ENCODE measurements around the gene CTDSPL.

The CTDSPL gene

GRCh38 chr3:37941608-37942508, 80.2 kb downstream of the CTDSPL start:
- Histone ChIP-seq H3K9me3 (ENCODE audit: insufficient read depth, low read length, severe bottlenecking) (no peaks in the 10 kb centered on the region), H3K9ac (ENCODE audit: low read depth, low read length) (no peak overlapping the region), H3K36me3 (ENCODE audit: insufficient read depth, low read length) (no peaks in the 10 kb centered on the region), H4K20me1 (ENCODE audit: insufficient read depth, low read length) (no peaks in the 10 kb centered on the region; the same call in 1 of the 2 replicates), H3K4me3 (ENCODE audit: low read depth in 1 of 2, low read length in 2 of 2) (no peak overlapping the region), H3K4me1 (ENCODE audit: insufficient read depth, low read length) (no peaks in the 10 kb centered on the region), H3K27me3 (ENCODE audit: insufficient read depth, low read length, poor library complexity) (no peaks in the 10 kb centered on the region), H3K4me2 (ENCODE audit: insufficient read depth, low read length) (no peak overlapping the region), H3K27ac (ENCODE audit: low read length) (no peak overlapping the region), H2AFZ (ENCODE audit: low read depth, low read length) (no peak overlapping the region), H3K79me2 (ENCODE audit: insufficient read depth, low read length) (peaks cover 6% of the 10 kb centered on the region; the same call in 1 of the 2 replicates)
- ATAC-seq (ENCODE audit: insufficient read depth, low read depth) (no peak), DNase-seq (no peak)
- TF ChIP-seq EZH2 (IDR thresholded peaks at IDR 0.05; ENCODE audit: borderline replicate concordance, low read depth, low read length, severe bottlenecking) (no peak), CTCF (IDR thresholded peaks at IDR 0.05; ENCODE audit: borderline replicate concordance, extremely low read depth, low read length, poor library complexity, severe bottlenecking) (no peak)

DNA sequence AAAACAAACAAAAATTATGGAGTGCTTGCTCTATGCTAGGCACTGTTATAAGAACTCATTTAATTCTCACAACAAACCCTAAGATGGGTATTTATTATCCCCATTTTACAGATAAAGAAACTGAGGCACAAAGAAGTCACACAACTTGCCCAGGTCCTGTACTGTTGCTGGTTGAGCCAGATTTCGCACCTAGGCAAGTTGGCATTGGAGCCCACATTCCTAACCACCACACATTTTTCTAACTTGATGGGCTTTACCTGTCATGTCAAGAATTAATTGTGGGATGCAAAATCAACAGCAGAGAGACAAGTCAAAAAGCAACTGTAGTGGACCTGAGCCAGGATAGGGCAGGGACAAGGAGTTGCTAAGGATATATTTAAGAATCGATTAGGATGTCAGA, 81.0 kb downstream of the CTDSPL start:
- H3K27ac ChIP-seq (ENCODE audit: low read length): no peak overlapping the region
- H3K79me2 ChIP-seq (ENCODE audit: insufficient read depth, low read length): peaks cover 5% of the 10 kb centered on the region; the same call in 1 of the 2 replicates
- no peak overlapping the region for H3K4me3 ChIP-seq (ENCODE audit: low read depth in 1 of 2, low read length in 2 of 2)
- H2AFZ ChIP-seq (ENCODE audit: low read depth, low read length): no peak overlapping the region
- DNase-seq: no peak
- ATAC-seq (ENCODE audit: insufficient read depth, low read depth): no peak
- no peaks in the 10 kb centered on the region for H3K27me3 ChIP-seq (ENCODE audit: insufficient read depth, low read length, poor library complexity)
- H3K4me2 ChIP-seq (ENCODE audit: insufficient read depth, low read length): no peak overlapping the region
- no peaks in the 10 kb centered on the region for H3K9me3 ChIP-seq (ENCODE audit: insufficient read depth, low read length, severe bottlenecking)
- no peaks in the 10 kb centered on the region for H3K4me1 ChIP-seq (ENCODE audit: insufficient read depth, low read length)
- no peaks in the 10 kb centered on the region; the same call in 1 of the 2 replicates for H4K20me1 ChIP-seq (ENCODE audit: insufficient read depth, low read length)
- no peak overlapping the region for H3K9ac ChIP-seq (ENCODE audit: low read depth, low read length)
- no peak for TF ChIP-seq CTCF (IDR thresholded peaks at IDR 0.05; ENCODE audit: borderline replicate concordance, extremely low read depth, low read length, poor library complexity, severe bottlenecking)
- TF ChIP-seq EZH2 (IDR thresholded peaks at IDR 0.05; ENCODE audit: borderline replicate concordance, low read depth, low read length, severe bottlenecking): no peak
- H3K36me3 ChIP-seq (ENCODE audit: insufficient read depth, low read length): no peaks in the 10 kb centered on the region

DNA sequence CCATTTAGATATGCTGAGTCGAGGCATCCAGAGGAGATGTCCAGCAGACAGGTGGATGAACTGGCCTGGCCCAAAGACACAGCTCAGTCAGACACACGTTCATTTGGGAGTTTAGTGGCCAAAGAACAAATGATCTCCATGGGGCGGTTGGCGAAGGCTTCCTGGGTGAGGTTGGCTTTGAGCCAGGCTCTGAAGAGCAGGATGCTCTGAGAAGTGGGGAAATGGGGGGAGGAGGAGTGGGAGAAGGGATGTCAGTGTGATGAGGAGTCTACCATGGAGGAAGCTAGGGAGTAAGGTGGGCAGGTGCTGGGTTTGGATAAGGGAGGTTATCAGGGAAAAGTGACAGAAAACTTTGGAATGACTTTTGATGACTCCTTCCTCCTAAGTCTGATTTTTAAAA, 81.4 kb downstream of the CTDSPL start:
- no peak overlapping the region for H3K27ac ChIP-seq (ENCODE audit: low read length)
- H3K79me2 ChIP-seq (ENCODE audit: insufficient read depth, low read length): peaks cover 5% of the 10 kb centered on the region; the same call in 1 of the 2 replicates
- H3K9me3 ChIP-seq (ENCODE audit: insufficient read depth, low read length, severe bottlenecking): no peaks in the 10 kb centered on the region
- H3K4me1 ChIP-seq (ENCODE audit: insufficient read depth, low read length): no peaks in the 10 kb centered on the region
- no peak for DNase-seq
- H3K36me3 ChIP-seq (ENCODE audit: insufficient read depth, low read length): no peaks in the 10 kb centered on the region
- no peak overlapping the region for H3K9ac ChIP-seq (ENCODE audit: low read depth, low read length)
- H3K4me2 ChIP-seq (ENCODE audit: insufficient read depth, low read length): no peak overlapping the region
- TF ChIP-seq EZH2 (IDR thresholded peaks at IDR 0.05; ENCODE audit: borderline replicate concordance, low read depth, low read length, severe bottlenecking) (no peak), CTCF (IDR thresholded peaks at IDR 0.05; ENCODE audit: borderline replicate concordance, extremely low read depth, low read length, poor library complexity, severe bottlenecking) (no peak)
- no peaks in the 10 kb centered on the region; the same call in 1 of the 2 replicates for H4K20me1 ChIP-seq (ENCODE audit: insufficient read depth, low read length)
- no peak overlapping the region for H3K4me3 ChIP-seq (ENCODE audit: low read depth in 1 of 2, low read length in 2 of 2)
- H2AFZ ChIP-seq (ENCODE audit: low read depth, low read length): no peak overlapping the region
- no peaks in the 10 kb centered on the region for H3K27me3 ChIP-seq (ENCODE audit: insufficient read depth, low read length, poor library complexity)
- no peak for ATAC-seq (ENCODE audit: insufficient read depth, low read depth)
